Esophagus muscularis mucosa (tissue), 2 donors: ENCODE results near the gene SERPINH1.

Source experiments
- EP300 ChIP-seq: sonication (generic); formaldehyde crosslinking; IDR thresholded peaks from one replicate; pipeline ENCODE4 v1.6.1; 2017; ENCODE audit warnings: antibody characterized with exemption
- POLR2A ChIP-seq: fragments of 450-650 bp; IDR thresholded peaks from one replicate; pipeline ENCODE4 v1.6.1; 2017; ENCODE audit warnings: antibody characterized with exemption, moderate library complexity, mild to moderate bottlenecking, low read depth

DNA sequence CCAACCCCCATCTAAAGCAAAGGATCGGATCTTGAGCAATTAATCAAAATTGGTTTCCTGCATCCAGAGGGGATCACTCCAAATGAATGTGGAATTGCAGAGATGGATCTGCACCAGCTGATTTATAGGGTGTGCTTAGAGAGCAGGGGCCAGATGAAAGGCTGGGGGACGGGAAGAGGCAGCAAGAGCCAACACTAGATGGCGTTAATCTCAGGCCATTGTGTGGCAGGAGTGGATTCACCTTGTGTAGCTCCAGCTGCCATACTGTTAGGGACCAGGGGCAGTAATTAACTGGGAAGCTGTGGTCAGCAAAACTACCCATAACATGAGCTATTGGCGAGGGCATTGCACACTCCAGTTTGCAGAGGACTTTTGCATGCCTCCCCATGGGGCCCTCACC is 35.6 kb downstream of the SERPINH1 start:
- TF ChIP-seq POLR2A (no peak), EP300 (no peak)
